H1 (cell line): ENCODE results near the gene PRKN. TPM values are rescaled to one million over a fixed set of nuclear protein-coding genes. Genes with fewer than 3 reads are reported as not detected.

Experiments
- RNF2 ChIP-seq: fragments of 200-900, 300-1000 bp; sonication (generic); IDR thresholded peaks from 2 replicates; pipeline ENCODE4 v1.7.1; 2016; ENCODE audit warnings: borderline replicate concordance, low read depth, mild to moderate bottlenecking, antibody characterized with exemption, low read length; ENCODE audit not compliant: poor library complexity, severe bottlenecking; ENCODE audit errors: missing control alignments
- polyA plus RNA-seq, 7 experiments: library from polyadenylated mRNA; depleted of rRNA in 3 of 7; stranded (reverse) in 5 of 7; unstranded in 2 of 7; fragments of >200 nt in 5 of 7; fragments of 200-250 nt in 2 of 7; gene quantifications; 1 replicate in 5 of 7; 2 replicates in 1 of 7; 4 replicates in 1 of 7; pipeline versions ENCODE4 v1.2.1 to v1.2.3, GENCODE V29; 2011 to 2013; ENCODE audit warnings: missing spikeins in 2 of 7, mixed read lengths in 2 of 7
- total RNA-seq: library from RNA; stranded (reverse); fragmentation: NEBNext Ultra II Directional; extraction: Animal tissue kit (Norgen Biotek cat#: 25700); gene quantifications from 2 replicates; pipeline ENCODE4 v1.2.1, GENCODE V29; 2021

Gene PRKN
- total and polyA plus RNA-seq, 2 of the 8 experiments (the other 6 are each of a cell fraction or from before 2014, with no cell fraction given): 0.13 to 0.29 TPM

GRCh38 chr6:161918628-161919205 lies 808.8 kb downstream of the PRKN start (continued):
- TF ChIP-seq RNF2: no peak
